CD8-positive, alpha-beta memory T cell (primary cell): ENCODE measurements around the gene RARA. TPM values are rescaled to one million over a fixed set of nuclear protein-coding genes. Genes with fewer than 3 reads are reported as not detected.

Experiments
- CTCF ChIA-PET: fragments of 350-600 bp; sonication (Branson Sonifier 250); formaldehyde crosslinking; loops from one replicate; lab custom pipeline; 2021; ENCODE audit warnings: antibody characterized with exemption; lab: Charles Lee
- POLR2A ChIA-PET: fragments of 350-600 bp; sonication (Branson Sonifier 250); formaldehyde crosslinking; loops from one replicate; lab custom pipeline; 2021; ENCODE audit warnings: antibody characterized with exemption; lab: Charles Lee
- DNase-seq, 5 donors: peaks; one replicate each; pipeline versions ENCODE4 v3.0.0 to v3.0.0-alpha.2; 2020 to 2022; ENCODE audit warnings: mixed read lengths in 1 of 5
- H3K27ac ChIP-seq: one replicate; pipeline ENCODE4 v1.7.0; 2013; ENCODE audit warnings: low read depth, mild to moderate bottlenecking, low read length, moderate library complexity
- H3K27me3 ChIP-seq: 2 replicates; pipeline ENCODE4 v1.7.0; 2013; ENCODE audit warnings: low read length, mild to moderate bottlenecking; ENCODE audit not compliant: insufficient read depth, poor library complexity, severe bottlenecking
- H3K36me3 ChIP-seq: 2 replicates; pipeline ENCODE4 v1.7.0; 2013; ENCODE audit warnings: mild to moderate bottlenecking, low read length, moderate library complexity; ENCODE audit not compliant: insufficient read depth
- H3K4me1 ChIP-seq: 2 replicates; pipeline ENCODE4 v1.7.0; 2013; ENCODE audit warnings: mild to moderate bottlenecking, low read length, moderate library complexity; ENCODE audit not compliant: insufficient read depth
- H3K4me3 ChIP-seq: 2 replicates; pipeline ENCODE4 v1.7.0; 2013; ENCODE audit warnings: mild to moderate bottlenecking, low read length
- H3K9me3 ChIP-seq: 2 replicates; pipeline ENCODE4 v1.7.0; 2013; ENCODE audit warnings: mild to moderate bottlenecking, low read length
- H3K27ac Mint-ChIP-seq, 8 donors: one replicate each; pipeline ENCODE4 v1.8.0; 2020 to 2021; ENCODE audit warnings: mixed read lengths in 8 of 8, mild to moderate bottlenecking in 6 of 8, inconsistent platforms in 3 of 8, moderate library complexity in 3 of 8
- H3K27me3 Mint-ChIP-seq, 2 donors: one replicate each; pipeline ENCODE4 v1.8.0; 2020 to 2021; ENCODE audit warnings: mixed read lengths in 2 of 2, mild to moderate bottlenecking in 1 of 2, moderate library complexity in 1 of 2
- H3K36me3 Mint-ChIP-seq, 3 donors: one replicate each; pipeline ENCODE4 v1.8.0; 2020 to 2021; ENCODE audit warnings: mixed read lengths in 3 of 3, inconsistent platforms in 1 of 3, mild to moderate bottlenecking in 1 of 3
- H3K4me1 Mint-ChIP-seq, 3 donors: one replicate each; pipeline ENCODE4 v1.8.0; 2020 to 2021; ENCODE audit warnings: mixed read lengths in 3 of 3, inconsistent platforms in 1 of 3, mild to moderate bottlenecking in 1 of 3
- H3K4me3 Mint-ChIP-seq, 7 donors: one replicate each; pipeline ENCODE4 v1.8.0; 2020 to 2021; ENCODE audit warnings: mixed read lengths in 7 of 7, mild to moderate bottlenecking in 6 of 7, moderate library complexity in 4 of 7, inconsistent platforms in 2 of 7
- H3K9me3 Mint-ChIP-seq, 5 donors: one replicate each; pipeline ENCODE4 v1.8.0; 2020 to 2022; ENCODE audit warnings: mixed read lengths in 5 of 5, mild to moderate bottlenecking in 3 of 5, moderate library complexity in 2 of 5, inconsistent platforms in 1 of 5
- polyA plus RNA-seq: library from polyadenylated mRNA; unstranded; fragments of 300-500 nt; fragmentation: Illumina TruSeq; gene quantifications from one replicate; pipeline ENCODE4 v1.2.3, GENCODE V29; 2021
- total RNA-seq, 2 experiments: library from RNA; stranded (reverse); gene quantifications; one replicate each; pipeline ENCODE4 v1.2.3, GENCODE V29; 2021

RARA gene
- total and polyA plus RNA-seq, 3 experiments from 2014 or later, result 14.0 to 37.8 (median 37.4) TPM

GRCh38 chr17:40307001-40307730 lies 1.8 kb upstream of the RARA start:
- Histone ChIP-seq H3K4me3 (no peak overlapping the region), H3K27ac (peak overlapping the region; percentile 3), H3K36me3 (no peaks in the 10 kb centered on the region), H3K27me3 (no peaks in the 10 kb centered on the region), H3K9me3 (no peaks in the 10 kb centered on the region), H3K4me1 (peaks cover 69% of the 10 kb centered on the region)
- Mint-ChIP-seq H3K4me1 (peaks cover 11 to 17% (median 16%) of the 10 kb centered on the region in 3 donors), H3K27ac (no peak overlapping the region), H3K27me3 (no peaks in the 10 kb centered on the region), H3K36me3 (no peaks in the 10 kb centered on the region), H3K9me3 (no peaks in the 10 kb centered on the region), H3K4me3 (no peak overlapping the region)
- POLR2A ChIA-PET, result interaction anchor here (0.8 to 4.1 kb wide), 4 partner anchors 10 to 48 kb away, joined by 3 to 30 read pairs (median 4); no protein-coding TSS in a partner anchor
- CTCF ChIA-PET, result interaction anchor here (0.6 to 17.8 kb wide), 13 partner anchors 10 to 554 kb away, joined by 3 to 365 read pairs (median 4); no protein-coding TSS in a partner anchor
- no peak for DNase-seq

- H3K36me3 Mint-ChIP-seq, result no peaks in the 10 kb centered on the region
- Histone ChIP-seq H3K36me3 (no peaks in the 10 kb centered on the region), H3K27me3 (no peaks in the 10 kb centered on the region), H3K4me1 (peaks cover 70% of the 10 kb centered on the region), H3K27ac (peak overlapping the region; percentile 3), H3K9me3 (no peaks in the 10 kb centered on the region), H3K4me3 (no peak overlapping the region)
- POLR2A ChIA-PET, result interaction anchor here (0.6 to 4.1 kb wide), 4 partner anchors 9 to 18 kb away, joined by 3 to 30 read pairs (median 3); no protein-coding TSS in a partner anchor
- DNase-seq, result no peak
- H3K9me3 Mint-ChIP-seq, result no peaks in the 10 kb centered on the region
- H3K27ac Mint-ChIP-seq, result no peak overlapping the region
- no peak overlapping the region for H3K4me3 Mint-ChIP-seq
- no peaks in the 10 kb centered on the region for H3K27me3 Mint-ChIP-seq
- CTCF ChIA-PET, result interaction anchor here (1.0 to 17.8 kb wide), 10 partner anchors 9 to 106 kb away, joined by 3 to 365 read pairs (median 4); no protein-coding TSS in a partner anchor
- peaks cover 12 to 17% (median 16%) of the 10 kb centered on the region in 3 donors for H3K4me1 Mint-ChIP-seq
Observed at GRCh38 chr17:40307740-40308239, 1.2 kb upstream of the RARA start.

- Mint-ChIP-seq H3K36me3 (no peaks in the 10 kb centered on the region), H3K4me3 (no peak overlapping the region), H3K27ac (peak overlapping the region in 3 of 8 donors; percentile 45 to 87 (median 62)), H3K4me1 (peaks cover 0 to 20% (median 17%) of the 10 kb centered on the region in 3 donors), H3K9me3 (no peaks in the 10 kb centered on the region), H3K27me3 (no peaks in the 10 kb centered on the region)
- Histone ChIP-seq H3K27me3 (no peaks in the 10 kb centered on the region), H3K27ac (no peak overlapping the region), H3K4me3 (peak overlapping the region; percentile 51), H3K36me3 (no peaks in the 10 kb centered on the region), H3K4me1 (peaks cover 67% of the 10 kb centered on the region), H3K9me3 (no peaks in the 10 kb centered on the region)
- ChIA-PET CTCF (interaction anchor here (0.7 to 17.8 kb wide), 10 partner anchors 7 to 329 kb away, joined by 3 to 365 read pairs (median 4); partner anchors contain the start of gene PSMD3), POLR2A (interaction anchor here (0.8 to 4.1 kb wide), 3 partner anchors 9 to 16 kb away, joined by 3 to 30 read pairs (median 4); no protein-coding TSS in a partner anchor)
- DNase-seq, result peak in 1 of 5 donors; percentile 35
Observed at GRCh38 chr17:40309949-40310510, 1.1 kb downstream of the RARA start.

- no peaks in the 10 kb centered on the region for H3K27me3 Mint-ChIP-seq
- Histone ChIP-seq H3K9me3 (no peaks in the 10 kb centered on the region), H3K27me3 (no peaks in the 10 kb centered on the region), H3K36me3 (no peaks in the 10 kb centered on the region), H3K27ac (no peak overlapping the region), H3K4me1 (peaks cover 76% of the 10 kb centered on the region), H3K4me3 (no peak overlapping the region)
- no peaks in the 10 kb centered on the region for H3K9me3 Mint-ChIP-seq
- peak overlapping the region in 3 of 8 donors; percentile 62 to 91 (median 87) for H3K27ac Mint-ChIP-seq
- H3K4me1 Mint-ChIP-seq, result peaks cover 0 to 28% (median 26%) of the 10 kb centered on the region in 3 donors
- ChIA-PET POLR2A (interaction anchor here (0.7 kb wide), 1 partner anchor 13 kb away, joined by 4 read pairs; no protein-coding TSS in a partner anchor), CTCF (interaction anchor here (1.0 to 17.8 kb wide), 7 partner anchors 6 to 250 kb away, joined by 3 to 365 read pairs (median 5); no protein-coding TSS in a partner anchor)
- no peak for DNase-seq
- H3K36me3 Mint-ChIP-seq, result no peaks in the 10 kb centered on the region
- H3K4me3 Mint-ChIP-seq, result peak overlapping the region in 2 of 7 donors; percentile 20 to 73
Observed at GRCh38 chr17:40310882-40311391, 2.0 kb downstream of the RARA start.

- no peaks in the 10 kb centered on the region for H3K9me3 Mint-ChIP-seq
- Histone ChIP-seq H3K9me3 (no peaks in the 10 kb centered on the region), H3K4me1 (peaks cover 77% of the 10 kb centered on the region), H3K4me3 (no peak overlapping the region), H3K36me3 (no peaks in the 10 kb centered on the region), H3K27me3 (no peaks in the 10 kb centered on the region), H3K27ac (no peak overlapping the region)
- peak in 2 of 5 donors; percentile 22 to 28 for DNase-seq
- H3K4me3 Mint-ChIP-seq, result peak overlapping the region in 5 of 7 donors; percentile 29 to 73 (median 53)
- H3K27me3 Mint-ChIP-seq, result no peaks in the 10 kb centered on the region
- ChIA-PET POLR2A (interaction anchor here (1.0 kb wide), 1 partner anchor 227 kb away, joined by 3 read pairs; no protein-coding TSS in a partner anchor), CTCF (interaction anchor here (1.1 to 17.8 kb wide), 4 partner anchors 8 to 249 kb away, joined by 4 to 365 read pairs (median 4); no protein-coding TSS in a partner anchor)
- peaks cover 0 to 34% (median 31%) of the 10 kb centered on the region in 3 donors for H3K4me1 Mint-ChIP-seq
- H3K36me3 Mint-ChIP-seq, result no peaks in the 10 kb centered on the region
- H3K27ac Mint-ChIP-seq, result peak overlapping the region in 5 of 8 donors; percentile 8 to 91 (median 56)
Observed at GRCh38 chr17:40311575-40311974, 2.6 kb downstream of the RARA start.

GRCh38 chr17:40312131-40312731 lies 3.3 kb downstream of the RARA start:
- H3K27ac Mint-ChIP-seq, result peak overlapping the region in 5 of 8 donors; percentile 8 to 91 (median 79)
- H3K4me3 Mint-ChIP-seq, result peak overlapping the region in 4 of 7 donors; percentile 16 to 55 (median 40)
- POLR2A ChIA-PET, result interaction anchor here (1.0 kb wide), 2 partner anchors 10 to 226 kb away, joined by 3 read pairs; no protein-coding TSS in a partner anchor

More at GRCh38 chr17:40312131-40312731, 3.3 kb downstream of the RARA start:
- Histone ChIP-seq H3K4me3 (no peak overlapping the region), H3K9me3 (no peaks in the 10 kb centered on the region), H3K27me3 (no peaks in the 10 kb centered on the region), H3K27ac (no peak overlapping the region), H3K36me3 (no peaks in the 10 kb centered on the region), H3K4me1 (peaks cover 75% of the 10 kb centered on the region)
- Mint-ChIP-seq H3K9me3 (no peaks in the 10 kb centered on the region), H3K36me3 (no peaks in the 10 kb centered on the region), H3K4me1 (peaks cover 3 to 37% (median 34%) of the 10 kb centered on the region in 3 donors), H3K27me3 (no peaks in the 10 kb centered on the region)
- CTCF ChIA-PET, result interaction anchor here (0.8 to 17.8 kb wide), 5 partner anchors 9 to 248 kb away, joined by 3 to 365 read pairs (median 4); no protein-coding TSS in a partner anchor
- DNase-seq, result no peak
